Lower leg skin (tissue), 4 donors: ENCODE results near the gene FAM13B. TPM values are rescaled to one million over a fixed set of nuclear protein-coding genes. Genes with fewer than 3 reads are reported as not detected.
"Not testable (repeated sequence)": the region's sequence is repeated elsewhere in the genome, so short reads cannot be mapped to it uniquely, and the experiment has no call there.

Experiments
- DNase-seq, 2 donors: peaks; one replicate each; pipeline ENCODE4 v3.0.0-alpha.2; 2019; ENCODE audit warnings: low spot score in 2 of 2
- H3K4me3 ChIP-seq: fragments of 200-600 bp; sonication (generic); 2 replicates; pipeline ENCODE4 v1.5.1; 2017; ENCODE audit warnings: mild to moderate bottlenecking, low read depth; ENCODE audit not compliant: poor library complexity, severe bottlenecking
- CTCF ChIP-seq, 3 donors: fragments of 450-650 bp; IDR thresholded peaks; one replicate each; pipeline ENCODE4 v1.5.1; 2016; ENCODE audit warnings: antibody characterized with exemption in 3 of 3, mild to moderate bottlenecking in 3 of 3, moderate library complexity in 2 of 3
- POLR2A ChIP-seq, 2 donors: fragments of 450-650 bp; IDR thresholded peaks; one replicate each; pipeline ENCODE4 v1.6.1; 2016 to 2017; ENCODE audit warnings: antibody characterized with exemption in 2 of 2, mild to moderate bottlenecking in 1 of 2, moderate library complexity in 1 of 2
- WGBS, 2 donors: methylation state at CpG; one replicate each; pipeline ENCODE4 v1.1.5; 2018; 5-methylcytosine and 5-hydroxymethylcytosine counted together
- intact Hi-C: fragments of 100-400 bp; cut with DNase I; formaldehyde crosslinking; loops from one replicate; pipeline ENCODE4 v1.15.0; 2023; ENCODE audit warnings: low total_unique reads
- total RNA-seq, 4 donors: library from RNA; depleted of rRNA; stranded (reverse); fragments of >200 nt; gene quantifications; one replicate each; pipeline ENCODE4 v1.1.0, GENCODE V29; 2016

The FAM13B gene
- total RNA-seq, 4 donors from 2014 or later: 17.9 to 25.6 (median 21.4) TPM

- no peak for TF ChIP-seq POLR2A (IDR thresholded peaks at IDR 0.05)
- TF ChIP-seq CTCF (IDR thresholded peaks at IDR 0.05): no peak
- intact Hi-C loops: no loop called here
- no peak overlapping the region for H3K4me3 ChIP-seq
- WGBS, 2 donors: 43 to 58% methylated on average over 1 of the region's 1 CpG
- no peak for DNase-seq
These were observed 74.9 kb downstream of the FAM13B start for GRCh38 chr5:137957948-137958347.

GRCh38 chr5:137954131-137954879 is 78.6 kb downstream of the FAM13B start:
- TF ChIP-seq POLR2A (IDR thresholded peaks at IDR 0.05) (no peak), CTCF (IDR thresholded peaks at IDR 0.05) (no peak)
- 65 to 76% methylated on average over 9 of the region's 9 CpGs for WGBS, 2 donors
- intact Hi-C loops: no loop called here
- no peak overlapping the region for H3K4me3 ChIP-seq
- peak in 1 of 2 donors; percentile 15 for DNase-seq

- no peak for DNase-seq
- H3K4me3 ChIP-seq: no peak overlapping the region
- TF ChIP-seq CTCF (IDR thresholded peaks at IDR 0.05): no peak
- TF ChIP-seq POLR2A (IDR thresholded peaks at IDR 0.05): no peak
- intact Hi-C loops: no loop called here
- WGBS, 2 donors: 98 to 100% methylated on average over 1 of the region's 1 CpG
These were observed 87.1 kb downstream of the FAM13B start for GRCh38 chr5:137945825-137946224.

DNA sequence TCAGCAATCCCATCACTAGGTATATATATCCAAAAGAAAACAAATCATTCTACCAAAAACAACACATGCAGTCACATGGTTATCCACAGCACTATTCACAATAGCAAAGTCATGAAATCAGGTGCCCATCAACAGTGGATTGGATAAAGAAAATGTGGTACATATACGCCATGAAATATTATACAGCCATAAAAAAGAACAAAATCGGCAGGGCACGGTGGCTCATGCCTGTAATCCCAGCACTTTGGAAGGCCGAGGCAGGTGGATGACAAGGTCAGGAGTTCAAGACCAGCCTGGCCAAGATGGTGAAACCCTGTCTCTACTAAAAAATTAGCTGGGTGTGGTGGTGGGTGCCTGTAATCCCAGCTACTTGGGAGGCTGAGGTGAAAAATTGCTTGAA is 88.6 kb downstream of the FAM13B start:
- 98% methylated on average over 4 of the region's 4 CpGs for WGBS, 2 donors
- intact Hi-C loops, H3K4me3 ChIP-seq, DNase-seq: not testable (repeated sequence)

DNA sequence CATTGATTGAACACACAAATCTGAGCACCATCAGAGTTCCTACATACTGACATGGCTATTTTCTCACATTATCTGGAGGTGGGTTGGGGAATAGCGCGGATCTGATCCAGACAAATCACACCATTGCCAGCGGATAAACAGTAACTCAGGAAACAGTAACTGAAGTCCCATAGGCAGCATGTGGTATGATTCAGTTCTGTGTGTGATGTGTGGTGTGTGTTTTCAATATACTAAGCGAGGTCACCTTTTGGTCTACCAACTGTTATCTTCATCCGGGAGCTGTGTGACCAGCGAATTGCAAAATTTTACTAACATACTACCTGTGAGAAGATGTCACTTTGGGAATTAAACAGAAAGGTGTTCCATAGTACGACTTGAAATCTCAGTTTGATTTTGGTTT is 93.5 kb downstream of the FAM13B start:
- H3K4me3 ChIP-seq: no peak overlapping the region
- no peak for TF ChIP-seq POLR2A (IDR thresholded peaks at IDR 0.05)
- no peak for TF ChIP-seq CTCF (IDR thresholded peaks at IDR 0.05)
- no peak for DNase-seq
- intact Hi-C loops: no loop called here
- 82% methylated on average over 7 of the region's 7 CpGs for whole genome bisulfite sequencing, 2 donors

DNA sequence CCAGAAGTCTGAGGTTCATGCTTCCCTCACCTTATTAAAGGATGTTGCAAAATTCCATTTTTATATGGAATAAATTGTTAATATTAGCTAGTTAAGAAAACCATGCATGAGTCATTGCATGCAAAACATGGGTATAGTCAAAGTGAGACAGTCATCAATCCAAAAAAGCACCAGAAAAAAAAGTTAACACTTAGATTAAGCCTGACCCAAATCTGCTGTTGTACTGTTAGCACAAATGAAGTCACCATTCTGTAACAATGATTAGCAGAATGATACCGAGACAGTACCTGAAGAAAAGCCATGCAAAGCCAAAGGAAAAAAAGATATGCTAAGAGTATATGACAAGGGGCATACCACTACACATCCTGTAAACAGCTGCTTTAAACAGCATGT is 94.1 kb downstream of the FAM13B start:
- no peak for TF ChIP-seq POLR2A (IDR thresholded peaks at IDR 0.05)
- TF ChIP-seq CTCF (IDR thresholded peaks at IDR 0.05): no peak
- H3K4me3 ChIP-seq: no peak overlapping the region
- no peak for DNase-seq
- intact Hi-C loops: no loop called here
- WGBS, 2 donors: 92 to 95% methylated on average over 1 of the region's 1 CpG
